Lung (tissue), 12 donors: Measurements from ENCODE around the gene HOXC11. TPM values are rescaled to one million over a fixed set of nuclear protein-coding genes. Genes with fewer than 3 reads are reported as not detected.

Experiments
- ATAC-seq: fragments of 200-7000 bp; cut with Tn5 transposase; one replicate; pipeline ENCODE4 v1.9.1; 2020; ENCODE audit warnings: moderate number of reproducible peaks; ENCODE audit not compliant: insufficient read depth, low FRiP score
- DNase-seq, 3 donors: peaks; one replicate each; pipeline ENCODE4 v3.0.0-alpha.2; 2013 to 2017
- H3K27ac ChIP-seq, 2 donors: one replicate each; pipeline ENCODE4 v1.5.1; 2013; ENCODE audit warnings: mild to moderate bottlenecking in 2 of 2, moderate library complexity in 2 of 2, control low read depth in 1 of 2, inconsistent platforms in 1 of 2, low read depth in 1 of 2, low read length in 1 of 2
- H3K27me3 ChIP-seq, 3 donors: one replicate each; pipeline ENCODE4 v1.5.1; 2013; ENCODE audit warnings: low read length in 2 of 3; ENCODE audit not compliant: control insufficient read depth in 3 of 3, insufficient read depth in 3 of 3
- H3K36me3 ChIP-seq, 4 donors: one replicate each; pipeline ENCODE4 v1.5.1; 2013; ENCODE audit warnings: low read length in 4 of 4, mild to moderate bottlenecking in 1 of 4, moderate library complexity in 1 of 4; ENCODE audit not compliant: control insufficient read depth in 4 of 4, insufficient read depth in 4 of 4
- H3K4me1 ChIP-seq, 5 donors: one replicate each; pipeline ENCODE4 v1.5.1; 2013; ENCODE audit warnings: low read length in 5 of 5, mild to moderate bottlenecking in 2 of 5, moderate library complexity in 1 of 5; ENCODE audit not compliant: control insufficient read depth in 5 of 5, insufficient read depth in 5 of 5
- H3K4me3 ChIP-seq: one replicate; pipeline ENCODE4 v1.5.1; 2013; ENCODE audit warnings: mild to moderate bottlenecking, control low read depth, moderate library complexity
- H3K9ac ChIP-seq, 2 donors: one replicate each; pipeline ENCODE4 v1.5.1; 2013; ENCODE audit warnings: low read length in 2 of 2, control low read depth in 1 of 2; ENCODE audit not compliant: insufficient read depth in 1 of 2
- H3K9me3 ChIP-seq, 4 donors: one replicate each; pipeline ENCODE4 v1.5.1; 2013; ENCODE audit warnings: low read length in 3 of 4, mild to moderate bottlenecking in 1 of 4, moderate library complexity in 1 of 4; ENCODE audit not compliant: control insufficient read depth in 4 of 4, insufficient read depth in 3 of 4
- CTCF ChIP-seq: IDR thresholded peaks from 2 replicates; pipeline ENCODE4 v1.5.1; 2012; ENCODE audit warnings: mild to moderate bottlenecking; ENCODE audit errors: control extremely low read depth, extremely low read depth
- WGBS, 2 donors: extraction: QIAGEN DNeasy Blood & Tissue Kit; methylation state at CpG; one replicate each; pipeline ENCODE4 v1.1.7; 2013; 5-methylcytosine and 5-hydroxymethylcytosine counted together
- polyA plus RNA-seq, 2 donors: library from polyadenylated mRNA; stranded (reverse); fragments of 200-250 nt; gene quantifications; one replicate each; pipeline ENCODE4 v1.2.1, GENCODE V29; 2013
- total RNA-seq, 2 donors: library from RNA; depleted of rRNA in 1 of 2; stranded (reverse); fragments of >200 nt in 1 of 2; gene quantifications; one replicate each; pipeline ENCODE4 v1.2.1, GENCODE V29; 2014 to 2021
- donor health status: control.
- donor health status: control.
- donor health status: Bipolar disorder and iron deficiency.
- donor health status: healthy.
- donor health status: DM: yes; HTN: yes; CAD: no.

Gene HOXC11
- total and polyA plus RNA-seq, 4 donors, result not detected

GRCh38 chr12:54019091-54019811 lies 46.3 kb downstream of the HOXC11 start:
- TF ChIP-seq CTCF, result no peak
- peaks cover 0 to 3% (median 0%) of the 10 kb centered on the region in 4 donors for H3K9me3 ChIP-seq
- 21 to 32% methylated on average over 37 to 43 of the region's 43 CpGs for whole genome bisulfite sequencing, 2 donors
- DNase-seq (peak in 1 of 3 donors; percentile 41), ATAC-seq (no peak)
- peaks cover 18 to 89% (median 63%) of the 10 kb centered on the region in 3 donors for H3K27me3 ChIP-seq
- no peaks in the 10 kb centered on the region for H3K36me3 ChIP-seq
- peaks cover 0 to 13% (median 6%) of the 10 kb centered on the region in 5 donors for H3K4me1 ChIP-seq
- no peak overlapping the region for H3K4me3 ChIP-seq
- no peak overlapping the region for H3K9ac ChIP-seq
- no peak overlapping the region for H3K27ac ChIP-seq

GRCh38 chr12:54019924-54020590 lies 47.1 kb downstream of the HOXC11 start:
- Histone ChIP-seq H3K4me1 (peaks cover 0 to 17% (median 6%) of the 10 kb centered on the region in 5 donors), H3K4me3 (no peak overlapping the region), H3K27me3 (peaks cover 17 to 89% (median 64%) of the 10 kb centered on the region in 3 donors), H3K9ac (no peak overlapping the region), H3K27ac (no peak overlapping the region), H3K36me3 (no peaks in the 10 kb centered on the region), H3K9me3 (peaks cover 0 to 3% (median 0%) of the 10 kb centered on the region in 4 donors)
- TF ChIP-seq CTCF, result no peak
- ATAC-seq (no peak), DNase-seq (no peak)
- WGBS, 2 donors, result 25 to 41% methylated on average over 10 of the region's 10 CpGs

- ATAC-seq (no peak), DNase-seq (no peak)
- Histone ChIP-seq H3K36me3 (no peaks in the 10 kb centered on the region), H3K4me1 (peaks cover 0 to 25% (median 6%) of the 10 kb centered on the region in 5 donors), H3K9me3 (peaks cover 0 to 1% (median 0%) of the 10 kb centered on the region in 4 donors), H3K27ac (no peak overlapping the region), H3K9ac (no peak overlapping the region), H3K27me3 (peaks cover 13 to 89% (median 64%) of the 10 kb centered on the region in 3 donors), H3K4me3 (no peak overlapping the region)
- 43 to 56% methylated on average over 23 of the region's 23 CpGs for WGBS, 2 donors
- TF ChIP-seq CTCF, result no peak
Observed at GRCh38 chr12:54020591-54021405, 47.9 kb downstream of the HOXC11 start.
